GM21515 (cell line): ENCODE results near the gene OSER1.

Experiments
- ATAC-seq: cut with Tn5 transposase; IDR thresholded peaks from one replicate; pipeline ENCODE4 v1.9.1; 2021; ENCODE audit not compliant: unreplicated experiment

Gene OSER1

DNA sequence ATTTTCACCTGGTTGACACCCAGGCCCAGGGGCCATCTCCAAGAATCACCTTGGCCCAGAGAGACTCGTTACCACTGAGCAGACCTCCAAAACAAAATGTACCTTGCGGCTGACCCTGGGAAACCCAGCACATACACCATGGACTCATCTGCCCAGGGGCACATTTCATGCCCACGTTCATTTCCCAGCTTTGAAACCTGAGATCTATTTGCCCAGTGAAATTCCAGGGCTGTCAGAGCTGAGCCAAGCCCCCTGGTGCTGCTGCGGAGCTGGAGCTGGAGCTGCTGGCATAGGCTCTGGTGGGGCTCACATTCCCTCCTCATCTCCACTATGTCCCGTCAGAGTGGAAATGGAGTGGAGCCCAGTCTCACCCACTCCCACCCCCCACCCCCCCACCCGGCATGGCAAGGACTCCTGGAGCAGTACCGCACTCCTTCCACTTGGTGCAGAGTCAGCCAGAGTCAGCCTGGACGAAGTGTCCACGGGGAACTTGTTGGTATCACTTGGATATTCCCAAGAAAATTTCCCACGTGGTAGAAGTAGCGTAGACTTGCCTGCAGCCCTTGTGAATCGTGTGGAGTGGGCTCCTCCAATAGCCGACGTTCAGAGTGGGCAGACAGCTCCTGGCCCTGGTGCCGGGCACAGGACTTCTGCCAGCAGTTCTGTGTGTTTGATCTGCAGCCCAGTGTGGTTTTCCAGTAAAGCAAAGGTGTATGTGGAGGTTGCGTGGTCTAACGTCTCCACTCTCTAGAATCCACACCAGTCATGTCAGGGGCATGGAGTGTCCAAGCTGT, 18.1 kb upstream of the OSER1 start:
- ATAC-seq, result no peak

- no peak for ATAC-seq
Measured at GRCh38 chr20:44224637-44225036, 14.1 kb upstream of the OSER1 start.

DNA sequence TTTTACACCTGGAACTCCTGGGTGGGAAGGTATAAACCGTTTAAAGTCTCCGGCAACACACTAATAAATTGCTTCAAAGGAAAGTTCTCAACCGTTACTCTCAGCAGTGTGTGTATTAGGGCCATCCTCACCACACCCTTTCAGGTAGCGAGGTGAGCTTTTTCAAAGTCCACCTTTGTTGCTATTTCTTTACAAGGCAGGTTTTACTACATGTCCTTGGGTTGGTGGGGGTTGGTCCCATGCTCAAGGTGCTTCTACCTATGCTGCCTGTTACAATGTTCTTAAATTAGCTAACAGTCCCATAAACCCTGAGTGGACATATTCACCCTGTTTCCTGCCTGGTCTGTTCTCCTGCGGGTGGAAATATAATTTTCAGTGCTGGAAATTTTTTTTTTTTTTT, 13.2 kb upstream of the OSER1 start:
- ATAC-seq, result no peak

DNA sequence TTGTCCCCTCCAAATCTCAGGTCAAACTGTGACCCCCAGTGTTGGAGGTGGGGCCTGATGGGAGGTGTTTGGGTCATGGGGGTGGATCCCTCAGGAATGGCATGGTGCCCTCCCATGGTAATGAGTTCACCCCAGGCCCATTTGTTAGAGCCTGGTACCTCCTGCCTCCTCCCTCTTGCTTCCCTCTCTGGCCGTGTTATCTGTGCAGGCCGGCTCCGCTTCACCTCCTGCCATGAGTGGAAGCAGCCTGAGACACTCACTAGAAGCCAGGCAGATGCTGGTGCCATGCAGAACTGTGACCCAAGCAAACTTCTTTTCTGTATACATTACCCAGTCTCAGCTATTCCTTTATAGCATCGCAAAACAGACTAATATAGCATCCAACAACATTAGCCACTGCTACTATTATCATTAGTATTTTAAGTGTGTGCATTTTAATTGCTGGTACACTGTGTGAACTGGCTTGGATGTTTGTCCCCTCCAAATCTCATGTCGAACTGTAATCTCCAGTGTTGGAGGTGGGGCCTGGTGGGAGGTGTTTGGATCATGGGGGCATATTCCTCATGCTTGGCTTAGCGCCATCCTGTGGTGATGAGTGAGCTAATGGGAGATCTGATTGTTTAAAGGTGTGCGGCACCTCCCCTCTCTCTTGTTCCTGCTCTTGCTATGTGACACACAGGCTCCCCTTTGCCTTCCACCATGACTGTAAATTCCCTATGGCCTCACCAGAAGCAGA, 12.2 kb upstream of the OSER1 start:
- no peak for ATAC-seq

DNA sequence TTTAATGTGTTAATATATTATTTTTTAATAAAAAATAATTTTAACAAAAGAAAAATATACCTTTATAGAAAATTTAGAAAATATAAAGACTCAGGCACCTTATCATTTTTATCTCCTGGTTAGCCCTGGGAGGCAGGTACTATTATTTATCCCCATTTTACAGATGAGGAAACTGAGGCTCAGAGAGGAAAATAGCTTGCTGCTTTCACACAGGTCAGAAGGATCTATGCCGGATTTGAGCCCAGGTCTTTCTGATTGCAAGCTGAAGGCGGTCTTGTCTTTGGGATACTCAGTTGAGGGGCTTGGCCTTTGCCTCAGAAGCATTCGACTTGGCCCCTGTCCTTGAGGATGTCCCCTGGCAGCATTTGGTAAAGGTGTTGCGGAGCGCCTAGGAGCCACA, 11.5 kb upstream of the OSER1 start:
- no peak for ATAC-seq

GRCh38 chr20:44221368-44221954, 10.9 kb upstream of the OSER1 start:
- ATAC-seq, result no peak

DNA sequence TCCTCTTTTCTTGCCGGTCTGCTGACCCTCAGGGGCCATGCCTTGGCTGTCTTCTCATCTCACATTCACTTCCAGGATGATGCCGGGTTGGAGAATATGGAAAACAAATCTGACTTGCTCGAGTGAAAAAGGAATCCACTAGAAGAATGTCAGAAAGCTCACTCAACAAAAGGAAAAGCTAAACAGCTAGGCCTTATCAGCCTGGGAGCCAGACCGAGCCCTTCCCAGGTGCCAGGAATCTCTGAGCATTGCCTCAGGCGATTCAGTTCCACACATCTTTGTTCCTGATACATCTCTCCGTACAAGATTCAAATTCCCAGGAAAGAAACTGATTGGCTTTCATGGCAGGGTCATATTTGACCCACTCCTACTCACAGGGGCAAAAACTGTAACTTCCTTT, 9.2 kb upstream of the OSER1 start:
- no peak for ATAC-seq

GRCh38 chr20:44219170-44219730, 8.7 kb upstream of the OSER1 start:
- no peak for ATAC-seq

GRCh38 chr20:44218446-44218845, 7.9 kb upstream of the OSER1 start:
- no peak for ATAC-seq

GRCh38 chr20:44217342-44218092, 6.9 kb upstream of the OSER1 start:
- ATAC-seq, result no peak

DNA sequence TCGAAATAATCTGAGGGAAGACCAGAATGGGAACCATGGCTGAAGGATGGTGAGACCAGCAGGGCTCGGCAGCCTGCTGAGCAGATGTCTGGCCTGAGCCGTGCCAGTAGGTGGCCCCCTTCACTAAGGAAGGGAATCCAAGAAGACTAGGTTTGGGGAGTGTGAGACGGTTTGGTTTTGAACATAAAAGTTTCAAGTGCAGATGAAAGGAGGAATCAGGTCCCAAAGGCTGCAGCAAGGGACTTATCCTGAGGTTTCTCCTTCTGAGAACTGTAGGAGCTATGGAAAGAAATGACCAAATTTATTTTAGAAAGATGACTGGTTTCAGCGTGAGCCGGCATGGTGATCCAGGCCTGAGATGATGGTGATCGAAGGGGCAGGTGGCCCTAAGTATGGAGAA, 4.6 kb upstream of the OSER1 start:
- no peak for ATAC-seq

DNA sequence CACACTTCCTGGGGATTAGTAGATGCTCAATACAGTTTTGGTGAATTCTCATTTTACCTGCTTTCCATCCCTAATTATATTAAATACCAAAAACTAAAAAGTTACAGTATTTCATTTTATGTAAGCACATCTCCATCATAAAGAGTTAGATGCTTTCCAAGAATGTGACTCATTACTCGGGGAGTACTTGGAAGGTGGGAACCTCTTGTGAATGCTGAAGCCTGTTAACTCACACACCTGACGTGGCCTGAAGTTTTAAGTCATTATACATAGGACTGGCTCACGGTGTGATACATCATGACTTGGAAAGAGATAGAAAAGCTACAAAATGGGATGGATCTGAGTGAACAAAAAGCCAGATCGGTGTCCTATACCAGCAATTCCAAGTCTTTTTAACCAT, 2.2 kb upstream of the OSER1 start:
- no peak for ATAC-seq

DNA sequence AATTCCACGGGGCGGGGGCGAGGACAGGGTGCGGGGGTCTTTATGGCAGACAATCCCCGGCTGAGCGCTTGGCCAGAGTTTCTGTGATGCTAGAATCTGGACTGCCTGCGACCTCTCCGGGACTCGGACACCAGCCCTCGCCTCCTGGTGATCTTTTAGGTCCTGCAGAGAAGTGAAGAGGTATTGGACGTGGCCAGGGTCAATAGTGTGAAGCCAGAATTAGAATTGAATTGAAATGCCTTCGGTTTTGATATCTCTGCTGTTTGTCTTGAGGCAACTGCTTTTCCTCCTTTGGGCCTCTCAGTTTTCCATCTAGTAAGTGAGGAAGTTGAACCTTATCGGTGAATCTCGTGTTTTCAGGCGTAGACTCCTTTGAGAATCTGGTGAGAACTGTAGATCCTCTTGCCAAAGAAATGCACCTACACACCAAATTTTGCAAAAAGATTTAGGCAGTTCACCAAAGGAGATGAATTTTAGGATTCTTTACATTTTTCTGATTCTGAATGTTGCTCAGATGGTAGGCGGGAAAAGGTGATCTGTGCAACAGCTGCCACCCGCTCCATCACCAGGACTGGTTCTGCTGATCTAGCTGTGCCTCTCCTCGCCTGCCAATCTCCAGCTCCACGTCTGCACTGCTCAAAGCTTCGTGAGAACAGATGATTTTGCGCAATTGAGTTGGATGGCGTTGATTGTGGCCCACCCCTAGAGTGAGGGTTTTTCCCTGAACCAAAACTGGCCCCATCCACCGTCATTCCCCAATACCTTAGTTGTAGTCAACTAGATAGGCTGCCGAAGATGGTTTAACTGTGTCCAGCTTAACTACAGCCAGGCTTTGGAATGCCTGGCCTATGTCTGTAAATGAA, 837 bp upstream of the OSER1 start:
- ATAC-seq, result peak; percentile 1

GRCh38 chr20:44209686-44210405, 725 bp downstream of the OSER1 start:
- ATAC-seq, result peak; percentile 11

DNA sequence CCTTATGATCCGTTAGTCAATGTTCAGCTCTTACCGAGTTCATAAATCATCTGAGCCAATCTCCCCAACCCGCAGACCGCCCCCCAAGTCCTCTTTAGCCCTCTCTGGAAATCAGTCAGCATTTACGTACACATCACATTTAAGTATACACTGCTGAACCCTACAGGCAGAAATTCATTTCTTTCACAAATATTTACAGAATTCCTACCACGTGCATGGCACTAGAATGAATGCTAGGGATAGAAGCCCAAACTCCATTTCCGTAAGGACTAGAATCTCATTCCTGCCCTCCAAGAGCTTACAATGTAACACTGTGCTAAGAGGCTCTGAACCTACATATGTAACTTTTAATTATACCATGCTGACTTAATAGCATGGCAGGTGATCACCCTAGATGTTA, 1.8 kb downstream of the OSER1 start:
- ATAC-seq, result no peak

DNA sequence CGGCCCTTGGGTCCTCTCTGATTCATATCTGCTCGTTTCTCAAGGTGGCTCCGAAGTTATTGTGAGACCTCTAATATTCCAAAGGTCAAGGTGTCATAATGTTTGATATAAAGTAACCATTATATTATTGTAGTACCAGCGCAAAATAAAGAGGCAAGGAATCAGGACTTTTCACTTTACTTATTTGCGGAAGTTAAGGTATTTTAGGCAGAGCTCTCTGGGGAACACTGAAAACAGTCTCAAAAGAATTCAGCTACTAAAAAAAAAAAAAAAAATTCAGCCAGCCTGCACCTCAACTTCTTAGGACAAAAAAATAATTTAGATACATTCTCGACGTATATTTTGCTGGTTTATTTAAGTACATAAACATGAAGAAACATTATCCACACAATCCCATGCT, 2.4 kb downstream of the OSER1 start:
- no peak for ATAC-seq

DNA sequence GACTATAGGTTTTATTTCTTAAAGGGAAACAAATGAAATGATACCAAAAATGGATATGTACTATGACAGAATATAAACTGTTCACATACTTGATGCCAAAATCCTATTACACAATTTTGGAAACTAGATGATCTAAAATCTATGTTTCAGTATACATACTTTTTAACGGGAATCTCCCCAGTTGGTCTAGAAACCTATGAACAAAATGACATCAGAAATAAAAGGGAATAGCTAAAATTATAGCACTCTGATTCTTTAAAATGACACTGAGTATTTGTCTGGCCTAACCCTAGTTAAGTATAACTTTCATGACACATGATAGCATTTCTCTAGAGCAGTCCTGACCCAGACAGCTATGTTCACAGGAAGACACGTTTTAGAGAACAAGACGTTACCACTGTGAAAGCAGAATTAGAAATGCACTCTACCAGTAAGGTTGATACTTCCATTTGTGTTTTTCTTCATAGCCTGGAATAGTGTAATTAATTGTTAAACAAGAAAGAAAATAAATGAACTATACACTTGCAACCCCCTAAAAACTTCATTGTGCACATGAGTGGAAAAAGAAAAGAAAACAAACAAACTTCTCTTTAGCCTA, 3.3 kb downstream of the OSER1 start:
- ATAC-seq, result no peak

GRCh38 chr20:44206132-44206531, 4.4 kb downstream of the OSER1 start:
- ATAC-seq, result no peak

GRCh38 chr20:44204832-44205215, 5.7 kb downstream of the OSER1 start:
- no peak for ATAC-seq
